SK-N-SH (cell line): ENCODE measurements around the gene NOTCH2.
"Not testable (repeated sequence)": the region's sequence is repeated elsewhere in the genome, so short reads cannot be mapped to it uniquely, and the experiment has no call there.

Source experiments
- EP300 ChIP-seq, 2 experiments: IDR thresholded peaks; 2 replicates each; pipeline versions ENCODE4 v1.4.0 to v1.6.1; 2012; ENCODE audit warnings: borderline replicate concordance in 1 of 2, low read depth in 1 of 2, low read length in 1 of 2
- GABPA ChIP-seq: IDR thresholded peaks from 2 replicates; pipeline ENCODE4 v1.4.0; 2012; ENCODE audit warnings: low read depth, mild to moderate bottlenecking
- POLR2AphosphoS5 ChIP-seq: IDR thresholded peaks from 2 replicates; pipeline ENCODE4 v1.6.1; 2012; ENCODE audit warnings: low read depth, low read length
- TF ChIP-seq, protein P1 (sequence below): fragments of 150-350 bp; IDR thresholded peaks from 2 replicates; pipeline ENCODE4 v1.6.1; 2017; ENCODE audit warnings: antibody characterized with exemption, low read length, low read depth, borderline replicate concordance

GRCh38 chr1:119996731-119997312 is 72.6 kb downstream of the NOTCH2 start:
- not testable (repeated sequence) for TF ChIP-seq GABPA; POLR2AphosphoS5; EP300 (IDR thresholded peaks at IDR 0.05; ENCODE audit: borderline replicate concordance in 1 of 2, low read depth in 1 of 2, low read length in 1 of 2)
- TF ChIP-seq, protein P1, sequence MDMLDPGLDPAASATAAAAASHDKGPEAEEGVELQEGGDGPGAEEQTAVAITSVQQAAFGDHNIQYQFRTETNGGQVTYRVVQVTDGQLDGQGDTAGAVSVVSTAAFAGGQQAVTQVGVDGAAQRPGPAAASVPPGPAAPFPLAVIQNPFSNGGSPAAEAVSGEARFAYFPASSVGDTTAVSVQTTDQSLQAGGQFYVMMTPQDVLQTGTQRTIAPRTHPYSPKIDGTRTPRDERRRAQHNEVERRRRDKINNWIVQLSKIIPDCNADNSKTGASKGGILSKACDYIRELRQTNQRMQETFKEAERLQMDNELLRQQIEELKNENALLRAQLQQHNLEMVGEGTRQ, result not testable (repeated sequence)
